Measurements from ENCODE around the gene PTPRD.

The PTPRD gene

GRCh38 chr9:9615086-9615485 lies 997.7 kb downstream of the PTPRD start:
- no peak overlapping the region for H3K27ac ChIP-seq
- no peak overlapping the region for H3K9ac ChIP-seq
- H3K4me1 ChIP-seq (ENCODE audit: low read depth, poor library complexity, severe bottlenecking) = peaks cover 48% of the 10 kb centered on the region
- no peaks in the 10 kb centered on the region for H3K36me3 ChIP-seq (ENCODE audit: insufficient read depth)
- no peak overlapping the region for H2AFZ ChIP-seq (ENCODE audit: low read depth)
- H3K4me2 ChIP-seq = no peak overlapping the region
- H4K20me1 ChIP-seq (ENCODE audit: insufficient read depth) = no peaks in the 10 kb centered on the region
- no peaks in the 10 kb centered on the region for H3K27me3 ChIP-seq (ENCODE audit: insufficient read depth, low read depth)
- no peaks in the 10 kb centered on the region for H3K79me2 ChIP-seq (ENCODE audit: insufficient read depth, low read depth)
- no peak overlapping the region for H3K4me3 ChIP-seq (IDR thresholded peaks at IDR 0.05; ENCODE audit: insufficient read depth, low read depth, low read length)
- no peak for TF ChIP-seq CTCF (conservative IDR thresholded peaks at IDR 0.05; ENCODE audit: low read depth, low read length)

GRCh38 chr9:9614607-9615006 lies 998.2 kb downstream of the PTPRD start:
- Histone ChIP-seq H2AFZ (ENCODE audit: low read depth) (no peak overlapping the region), H3K9ac (no peak overlapping the region), H3K79me2 (ENCODE audit: insufficient read depth, low read depth) (no peaks in the 10 kb centered on the region), H3K36me3 (ENCODE audit: insufficient read depth) (no peaks in the 10 kb centered on the region), H3K4me2 (no peak overlapping the region), H3K4me1 (ENCODE audit: low read depth, poor library complexity, severe bottlenecking) (peaks cover 50% of the 10 kb centered on the region), H3K27ac (no peak overlapping the region), H3K4me3 (IDR thresholded peaks at IDR 0.05; ENCODE audit: insufficient read depth, low read depth, low read length) (no peak overlapping the region), H4K20me1 (ENCODE audit: insufficient read depth) (no peaks in the 10 kb centered on the region), H3K27me3 (ENCODE audit: insufficient read depth, low read depth) (no peaks in the 10 kb centered on the region)
- TF ChIP-seq CTCF (conservative IDR thresholded peaks at IDR 0.05; ENCODE audit: low read depth, low read length) = no peak

GRCh38 chr9:9612755-9613154 lies 1000.0 kb downstream of the PTPRD start:
- peaks cover 64% of the 10 kb centered on the region for H3K4me1 ChIP-seq (ENCODE audit: low read depth, poor library complexity, severe bottlenecking)
- no peaks in the 10 kb centered on the region for H3K27me3 ChIP-seq (ENCODE audit: insufficient read depth, low read depth)
- no peak for TF ChIP-seq CTCF (conservative IDR thresholded peaks at IDR 0.05; ENCODE audit: low read depth, low read length)
- no peak overlapping the region for H3K9ac ChIP-seq
- peak overlapping the region; percentile 45; the same call in 1 of the 2 replicates for H3K27ac ChIP-seq
- no peaks in the 10 kb centered on the region for H3K79me2 ChIP-seq (ENCODE audit: insufficient read depth, low read depth)
- H2AFZ ChIP-seq (ENCODE audit: low read depth) = no peak overlapping the region
- H3K36me3 ChIP-seq (ENCODE audit: insufficient read depth) = no peaks in the 10 kb centered on the region
- peak overlapping the region; percentile 18 for H3K4me2 ChIP-seq
- no peaks in the 10 kb centered on the region for H4K20me1 ChIP-seq (ENCODE audit: insufficient read depth)
- no peak overlapping the region for H3K4me3 ChIP-seq (IDR thresholded peaks at IDR 0.05; ENCODE audit: insufficient read depth, low read depth, low read length)

DNA sequence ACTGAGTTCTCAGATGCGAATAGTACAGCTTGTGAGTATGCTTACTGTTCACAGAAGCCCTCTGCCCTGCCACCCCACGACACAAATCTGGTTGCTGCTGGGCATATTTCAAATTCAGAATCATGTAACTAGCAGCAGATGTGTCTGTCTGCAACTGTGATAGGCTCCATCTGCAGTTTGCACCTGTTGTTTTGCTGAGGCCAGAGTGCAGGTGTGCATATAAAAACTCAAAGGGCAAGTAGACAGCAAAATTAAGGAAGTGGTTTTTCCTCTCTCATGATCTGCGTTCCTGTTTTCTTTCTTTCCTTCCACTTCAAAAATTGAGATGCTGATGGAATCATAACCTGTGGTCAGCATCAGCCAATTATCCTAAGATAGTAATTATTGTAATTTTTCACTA lies 1000.5 kb downstream of the PTPRD start:
- no peaks in the 10 kb centered on the region for H3K79me2 ChIP-seq (ENCODE audit: insufficient read depth, low read depth)
- H3K9ac ChIP-seq = no peak overlapping the region
- H3K27ac ChIP-seq = peak overlapping the region; percentile 45; the same call in 1 of the 2 replicates
- H3K27me3 ChIP-seq (ENCODE audit: insufficient read depth, low read depth) = no peaks in the 10 kb centered on the region
- H2AFZ ChIP-seq (ENCODE audit: low read depth) = peak overlapping the region; percentile 32; the same call in 1 of the 2 replicates
- H3K36me3 ChIP-seq (ENCODE audit: insufficient read depth) = no peaks in the 10 kb centered on the region
- H3K4me2 ChIP-seq = peak overlapping the region; percentile 18
- no peak for TF ChIP-seq CTCF (conservative IDR thresholded peaks at IDR 0.05; ENCODE audit: low read depth, low read length)
- no peak overlapping the region for H3K4me3 ChIP-seq (IDR thresholded peaks at IDR 0.05; ENCODE audit: insufficient read depth, low read depth, low read length)
- peaks cover 69% of the 10 kb centered on the region for H3K4me1 ChIP-seq (ENCODE audit: low read depth, poor library complexity, severe bottlenecking)
- H4K20me1 ChIP-seq (ENCODE audit: insufficient read depth) = no peaks in the 10 kb centered on the region

All from KMS-11 (cell line).